ENCODE measurements around the gene ZBTB40.

ZBTB40 gene

GRCh38 chr1:22451702-22452480, at the start of gene ZBTB40:
Gene ZBTB40, plus strand, starts transcription at chr1:22451851. Its CDS starts 38,098 bp downstream, at chr1:22489949.
- peak; percentile 96 to 98 for DNase-seq

GRCh38 chr1:22402356-22403053, 49.1 kb upstream of the ZBTB40 start:
- DNase-seq, result no peak

DNA sequence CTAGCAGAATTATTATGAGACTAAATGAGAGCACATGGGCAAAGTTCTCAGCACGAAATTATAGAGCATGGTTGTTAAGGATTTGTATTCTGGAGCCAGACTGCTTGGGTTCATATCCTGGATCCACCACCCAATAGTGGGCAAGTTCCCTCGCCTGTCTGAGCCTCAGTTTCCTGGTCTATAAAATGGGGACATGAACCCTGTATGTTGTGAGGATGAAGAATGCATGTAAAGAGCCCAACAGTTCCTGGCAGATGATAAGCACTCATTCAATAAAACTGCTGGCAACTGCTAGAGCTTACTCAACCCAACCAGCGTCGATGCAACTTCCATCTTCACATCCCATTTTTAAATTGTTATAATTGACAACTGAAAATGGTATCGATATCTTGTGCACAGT, 47.2 kb upstream of the ZBTB40 start:
- no peak for DNase-seq

- DNase-seq, result no peak
These were observed 44.7 kb upstream of the ZBTB40 start for GRCh38 chr1:22406722-22407495.

- no peak for DNase-seq
These were observed 43.4 kb upstream of the ZBTB40 start for GRCh38 chr1:22408230-22408629.

DNA sequence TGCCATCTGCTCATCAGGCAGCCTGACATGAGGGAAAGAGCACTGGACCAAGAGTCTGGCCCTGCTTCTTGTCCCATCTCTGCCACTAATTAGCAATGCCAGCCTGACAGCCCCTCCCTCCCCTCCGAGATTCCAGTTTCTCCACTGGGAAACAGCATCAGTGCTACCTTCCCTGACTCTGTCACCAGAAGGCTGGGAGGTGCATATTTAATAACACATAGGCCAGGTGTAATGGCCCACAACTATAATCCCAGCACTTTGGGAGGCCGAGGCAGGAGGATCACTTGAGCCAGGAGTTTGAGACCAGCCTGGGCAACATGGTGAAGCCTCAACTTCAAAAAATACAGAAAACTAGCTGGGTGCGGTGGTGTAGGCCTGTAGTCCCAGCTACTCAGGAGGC, 41.2 kb upstream of the ZBTB40 start:
- DNase-seq, result no peak

- DNase-seq, result no peak
These were observed 40.6 kb upstream of the ZBTB40 start for GRCh38 chr1:22410928-22411495.

- DNase-seq, result no peak
These were observed 40.1 kb upstream of the ZBTB40 start for GRCh38 chr1:22411589-22411988.

- peak; percentile 20 to 30 for DNase-seq
These were observed 38.5 kb upstream of the ZBTB40 start for GRCh38 chr1:22412932-22413727.

GRCh38 chr1:22413799-22414198, 37.9 kb upstream of the ZBTB40 start:
- no peak for DNase-seq

- DNase-seq, result peak; percentile 88
These were observed 37.4 kb upstream of the ZBTB40 start for GRCh38 chr1:22414244-22414751.

DNA sequence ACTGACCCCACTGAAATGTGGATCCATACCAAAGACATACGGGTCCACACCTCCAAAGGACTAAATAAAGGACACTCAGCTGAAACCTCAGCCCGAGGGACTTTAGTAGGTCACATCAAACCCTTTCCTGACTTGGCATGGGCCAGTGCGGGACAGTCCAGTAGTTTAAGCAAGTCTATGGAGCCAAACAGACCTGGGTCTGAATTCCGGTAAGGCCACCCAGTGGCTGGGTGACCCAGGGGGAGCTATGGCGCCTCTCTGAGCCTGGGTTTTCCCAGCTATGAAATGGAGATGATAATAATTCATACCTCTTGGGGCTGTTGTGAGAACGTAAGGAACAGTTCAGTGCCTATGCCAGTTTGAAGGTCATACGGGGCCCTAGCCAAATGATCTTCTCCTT, 36.2 kb upstream of the ZBTB40 start:
- DNase-seq, result no peak

DNA sequence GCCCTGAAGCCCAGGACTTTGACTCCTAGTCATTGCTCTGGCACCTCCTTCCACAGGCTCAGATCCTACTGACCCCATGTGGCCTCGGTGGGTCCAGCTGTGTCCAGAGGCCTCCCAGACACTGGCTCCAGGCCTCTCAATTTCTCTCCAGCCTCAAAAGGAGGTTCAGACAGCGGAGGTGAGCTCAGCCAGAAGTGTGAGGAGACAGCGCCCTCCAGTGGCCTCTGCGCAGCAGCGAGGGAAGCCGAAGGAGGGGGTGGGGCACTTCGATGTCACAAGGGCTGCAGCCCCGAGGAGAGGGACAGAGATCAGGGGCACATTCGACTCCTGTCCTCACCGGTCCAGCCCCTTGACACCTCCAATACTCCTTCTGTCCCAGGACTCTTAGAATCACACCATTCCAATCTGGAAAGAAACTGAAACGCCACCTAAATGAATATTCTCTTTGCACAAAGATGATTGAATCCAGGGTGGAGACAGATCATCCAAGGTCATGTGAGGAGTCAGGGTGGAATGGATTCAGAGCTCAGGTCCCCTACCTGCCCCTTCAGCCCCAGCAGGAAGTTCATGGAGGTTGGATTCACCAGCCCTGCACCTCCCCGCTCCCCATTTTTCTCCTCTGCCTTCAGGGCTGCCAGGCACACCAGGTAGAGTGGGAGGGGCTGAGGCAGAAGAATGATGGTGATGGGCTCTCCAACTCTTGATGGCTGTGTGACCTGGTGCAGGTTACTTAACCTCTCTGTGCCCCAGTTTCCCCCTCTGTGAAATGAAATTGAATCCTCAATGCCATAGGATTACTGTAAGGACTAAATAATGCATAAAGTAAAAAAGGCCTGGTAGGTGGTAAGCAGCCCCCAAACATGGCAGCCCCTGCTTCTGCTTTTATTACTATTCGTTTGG, 34.8 kb upstream of the ZBTB40 start:
- peak; percentile 68 to 74 for DNase-seq

DNA sequence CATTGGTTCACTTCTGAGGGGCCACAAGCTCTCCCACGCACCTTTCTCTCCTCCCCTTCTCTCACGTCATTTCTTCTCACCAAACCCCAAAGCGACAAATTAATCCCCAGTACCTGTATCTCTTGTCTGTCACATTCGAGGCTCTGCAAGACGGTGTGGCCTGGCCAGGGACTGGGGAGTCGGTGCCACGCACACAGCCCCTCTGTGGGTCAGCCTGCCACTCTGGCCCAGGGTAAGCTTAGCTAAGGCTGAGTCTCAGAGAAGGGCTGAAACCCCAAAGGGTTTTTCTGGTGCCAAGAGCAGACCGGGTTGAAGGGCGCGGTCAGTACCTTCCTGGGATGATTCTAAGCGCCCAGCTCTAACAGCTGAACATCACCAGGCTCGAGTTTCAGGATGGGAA, 34.2 kb upstream of the ZBTB40 start:
- DNase-seq, result no peak

DNA sequence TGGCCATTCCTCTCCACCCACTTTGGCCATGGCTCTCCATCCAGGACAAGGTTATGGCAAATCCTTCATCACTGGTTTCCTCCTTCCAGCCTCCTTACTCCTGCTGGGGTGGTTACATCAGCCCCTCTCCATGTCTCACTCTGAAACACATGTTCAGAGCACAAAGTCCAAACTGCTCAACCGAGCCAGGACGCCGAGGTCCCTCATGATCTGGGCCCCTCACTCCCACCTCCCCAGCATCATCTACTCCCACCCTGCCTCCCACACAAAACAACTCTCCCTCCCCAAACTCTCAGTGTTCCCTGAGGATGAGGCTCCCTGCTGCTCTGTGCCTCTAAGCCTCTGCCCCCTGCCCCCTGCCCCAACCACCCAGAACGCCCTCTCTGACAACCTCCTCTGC, 33.3 kb upstream of the ZBTB40 start:
- DNase-seq, result no peak

DNA sequence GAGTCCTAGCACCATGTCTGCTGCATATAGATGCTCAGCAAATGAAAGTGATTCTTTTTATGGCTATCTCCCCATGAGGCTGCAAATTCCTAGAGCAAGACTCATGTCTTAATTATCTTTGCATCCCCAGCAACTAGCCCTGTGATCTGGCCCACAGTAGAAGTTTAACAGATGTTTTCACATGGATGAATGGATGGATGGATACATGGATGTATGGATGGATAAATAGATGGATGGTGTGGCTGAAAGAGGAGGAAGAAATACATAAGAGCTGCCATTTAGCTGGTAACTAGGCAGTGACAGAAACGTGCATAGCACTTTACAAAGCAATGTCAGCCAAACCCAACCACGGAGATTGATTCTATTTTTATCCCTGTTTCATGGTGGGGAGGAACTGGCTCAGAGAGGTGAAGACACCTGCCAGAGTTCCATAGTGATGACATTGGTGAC, 32.7 kb upstream of the ZBTB40 start:
- DNase-seq, result peak; percentile 14 to 40

GRCh38 chr1:22420455-22421053, 31.1 kb upstream of the ZBTB40 start:
- DNase-seq, result peak; percentile 82 to 83

GRCh38 chr1:22426781-22427180, 24.9 kb upstream of the ZBTB40 start:
- no peak for DNase-seq

DNA sequence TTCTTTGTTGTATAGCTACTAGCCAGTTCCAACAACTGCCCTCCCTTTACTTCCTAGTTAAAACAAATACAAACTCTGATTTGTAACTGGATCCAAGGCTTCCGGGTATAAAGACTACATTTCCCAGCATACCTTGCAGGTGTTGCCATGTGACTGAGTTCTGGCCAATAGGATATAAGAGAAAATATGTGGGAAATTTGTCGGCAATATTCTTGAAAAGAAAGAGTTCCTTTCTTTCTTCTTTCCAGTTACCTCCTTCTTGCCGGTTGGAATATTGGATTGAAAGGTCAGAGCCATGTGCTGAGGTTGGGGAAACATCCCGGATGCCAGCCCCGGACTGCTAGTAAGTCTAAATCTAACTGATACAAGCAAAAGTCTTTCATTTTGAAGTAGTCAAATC, 23.0 kb upstream of the ZBTB40 start:
- peak; percentile 43 to 56 for DNase-seq

- DNase-seq, result no peak
These were observed 19.7 kb upstream of the ZBTB40 start for GRCh38 chr1:22431965-22432364.

GRCh38 chr1:22434717-22435116, 16.9 kb upstream of the ZBTB40 start:
- DNase-seq, result no peak

Measured in SHP77 (cell line).